ENCODE data around the gene CYP2A6.
"Not testable (repeated sequence)": the region's sequence is repeated elsewhere in the genome, so short reads cannot be mapped to it uniquely, and the experiment has no call there.

The CYP2A6 gene

GRCh38 chr19:40850277-40850676 lies at the start of gene CYP2A6:
TSS of gene CYP2A6 (minus strand) at chr19:40850447. CDS start at chr19:40850426, 21 bp downstream.
- not testable (repeated sequence) for DNase-seq

GRCh38 chr19:40899964-40900363 lies 49.7 kb upstream of the CYP2A6 start:
- peak; percentile 19 for DNase-seq

GRCh38 chr19:40896843-40897789 lies 46.9 kb upstream of the CYP2A6 start:
- DNase-seq: not testable (repeated sequence)

- no peak for DNase-seq
Observed at GRCh38 chr19:40896418-40896796, 46.2 kb upstream of the CYP2A6 start.

GRCh38 chr19:40893112-40893511 lies 42.9 kb upstream of the CYP2A6 start:
- DNase-seq: no peak

- DNase-seq: no peak
Observed at GRCh38 chr19:40889366-40889765, 39.1 kb upstream of the CYP2A6 start.

- no peak for DNase-seq
Observed at GRCh38 chr19:40888191-40888590, 37.9 kb upstream of the CYP2A6 start.

- DNase-seq: not testable (repeated sequence)
Observed at GRCh38 chr19:40884187-40884931, 34.1 kb upstream of the CYP2A6 start.

GRCh38 chr19:40882062-40882461 lies 31.8 kb upstream of the CYP2A6 start, which contains the start of gene CYP2A7:
TSS of gene CYP2A7 (minus strand) at chr19:40882231. CDS start at chr19:40882210, 21 bp downstream.
- not testable (repeated sequence) for DNase-seq

GRCh38 chr19:40879349-40879748 lies 29.1 kb upstream of the CYP2A6 start:
- not testable (repeated sequence) for DNase-seq

GRCh38 chr19:40875526-40875951 lies 25.3 kb upstream of the CYP2A6 start:
- peak; percentile 90 for DNase-seq

GRCh38 chr19:40874874-40875273 lies 24.6 kb upstream of the CYP2A6 start:
- DNase-seq: not testable (repeated sequence)

GRCh38 chr19:40873873-40874272 lies 23.6 kb upstream of the CYP2A6 start:
- not testable (repeated sequence) for DNase-seq

GRCh38 chr19:40872209-40872608 lies 22.0 kb upstream of the CYP2A6 start:
- no peak for DNase-seq

GRCh38 chr19:40867701-40868100 lies 17.5 kb upstream of the CYP2A6 start:
- no peak for DNase-seq

GRCh38 chr19:40864739-40865496 lies 14.7 kb upstream of the CYP2A6 start:
- not testable (repeated sequence) for DNase-seq

GRCh38 chr19:40862785-40863184 lies 12.5 kb upstream of the CYP2A6 start:
- DNase-seq: no peak

GRCh38 chr19:40862333-40862732 lies 12.1 kb upstream of the CYP2A6 start:
- DNase-seq: no peak

GRCh38 chr19:40858109-40858508 lies 7.9 kb upstream of the CYP2A6 start:
- no peak for DNase-seq

GRCh38 chr19:40852467-40853152 lies 2.4 kb upstream of the CYP2A6 start:
- DNase-seq: not testable (repeated sequence)

- not testable (repeated sequence) for DNase-seq
Observed at GRCh38 chr19:40846722-40847121, 3.5 kb downstream of the CYP2A6 start.

GRCh38 chr19:40843653-40844052 lies 6.6 kb downstream of the CYP2A6 start:
- peak; percentile 89 for DNase-seq

Data from CD4-positive, alpha-beta T cell treated with Interleukin-17A for 1 hour (primary cell).